ENCODE data around the gene IGF2BP3.
A peak's percentile ranks its signal among the peaks of the same experiment; 100 is the strongest.

- TF ChIP-seq CTCF (conservative IDR thresholded peaks at IDR 0.05 in 1 of 2, IDR thresholded peaks at IDR 0.05 in 1 of 2; ENCODE audit: low read depth in 1 of 2, low read length in 2 of 2), result no peak
- peak; percentile 54 for TF ChIP-seq EZH2 (IDR thresholded peaks at IDR 0.05; ENCODE audit: low read length, missing control alignments)
These were observed 4.0 kb upstream of the IGF2BP3 start for GRCh38 chr7:23474094-23474828.
